Stimulated activated naive B cell treated with anti-CD40 and anti-IgM and Interleukin-4, amounts not matched to agents 10 μg/mL and 1 μg/mL and 100 μg/mL, for 72 hours (primary cell): ENCODE measurements around the gene PIEZO1.
A peak's percentile ranks its signal among the peaks of the same experiment; 100 is the strongest.

Experiments
- ATAC-seq, 2 donors: fragments of 150-1000 bp; cut with Tn5 transposase; replicated peaks; 2 replicates each; pipeline ENCODE4 v1.10.0; 2021; ENCODE audit warnings: moderate library complexity in 1 of 2
- DNase-seq: peaks from one replicate; pipeline ENCODE4 v3.0.0; 2021
- H3K27ac Mint-ChIP-seq: one replicate; pipeline ENCODE4 v1.8.0; 2022; ENCODE audit warnings: mild to moderate bottlenecking, mixed read lengths
- H3K27me3 Mint-ChIP-seq, 2 donors: one replicate each; pipeline ENCODE4 v1.8.0; 2022; ENCODE audit warnings: mixed read lengths in 2 of 2
- H3K36me3 Mint-ChIP-seq, 2 donors: one replicate each; pipeline ENCODE4 v1.8.0; 2022; ENCODE audit warnings: mixed read lengths in 2 of 2, mild to moderate bottlenecking in 1 of 2
- H3K4me1 Mint-ChIP-seq, 2 donors: one replicate each; pipeline ENCODE4 v1.8.0; 2022; ENCODE audit warnings: mixed read lengths in 2 of 2, mild to moderate bottlenecking in 1 of 2
- H3K4me3 Mint-ChIP-seq, 2 donors: one replicate each; pipeline ENCODE4 v1.8.0; 2022; ENCODE audit warnings: mild to moderate bottlenecking in 2 of 2, mixed read lengths in 2 of 2, moderate library complexity in 1 of 2
- H3K9me3 Mint-ChIP-seq, 2 donors: one replicate each; pipeline ENCODE4 v1.8.0; 2022; ENCODE audit warnings: mixed read lengths in 2 of 2, mild to moderate bottlenecking in 1 of 2

The PIEZO1 gene

GRCh38 chr16:88821168-88821850 is 36.3 kb upstream of the PIEZO1 start:
- H3K4me3 Mint-ChIP-seq, result no peak overlapping the region
- no peak overlapping the region for H3K27ac Mint-ChIP-seq
- ATAC-seq (no peak), DNase-seq (no peak)
- no peaks in the 10 kb centered on the region for H3K4me1 Mint-ChIP-seq
- H3K9me3 Mint-ChIP-seq, result no peaks in the 10 kb centered on the region
- peaks cover 12 to 14% of the 10 kb centered on the region in 2 donors for H3K36me3 Mint-ChIP-seq
- H3K27me3 Mint-ChIP-seq, result no peaks in the 10 kb centered on the region

- Mint-ChIP-seq H3K4me3 (no peak overlapping the region), H3K9me3 (no peaks in the 10 kb centered on the region), H3K4me1 (peaks cover 0 to 7% of the 10 kb centered on the region in 2 donors), H3K27me3 (no peaks in the 10 kb centered on the region), H3K36me3 (peaks cover 9 to 11% of the 10 kb centered on the region in 2 donors), H3K27ac (no peak overlapping the region)
- ATAC-seq, result no peak
- DNase-seq, result no peak
Measured at GRCh38 chr16:88820385-88821025, 35.5 kb upstream of the PIEZO1 start.

GRCh38 chr16:88819126-88819525 is 34.1 kb upstream of the PIEZO1 start:
- ATAC-seq, result no peak

DNA sequence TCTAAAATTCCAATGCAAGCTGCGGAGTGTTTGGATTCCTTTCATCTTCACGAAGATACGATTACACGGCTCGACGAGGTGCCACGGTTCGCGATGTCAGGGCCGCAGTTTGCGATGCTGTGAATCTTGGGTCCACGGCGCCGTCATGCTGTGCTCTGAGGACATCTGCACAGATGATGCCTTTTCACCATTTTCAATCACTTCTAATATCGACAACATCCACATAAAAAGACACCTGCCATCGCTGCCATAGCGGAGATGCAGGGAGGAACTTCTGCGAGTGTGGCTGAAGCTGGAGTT is 33.5 kb upstream of the PIEZO1 start:
- H3K4me3 Mint-ChIP-seq, result no peak overlapping the region
- no peak overlapping the region for H3K27ac Mint-ChIP-seq
- peaks cover 0 to 8% of the 10 kb centered on the region in 2 donors for H3K4me1 Mint-ChIP-seq
- H3K27me3 Mint-ChIP-seq, result no peaks in the 10 kb centered on the region
- no peaks in the 10 kb centered on the region for H3K9me3 Mint-ChIP-seq
- peaks cover 9 to 11% of the 10 kb centered on the region in 2 donors for H3K36me3 Mint-ChIP-seq
- DNase-seq (no peak), ATAC-seq (no peak)

More at GRCh38 chr16:88819126-88819525, 34.1 kb upstream of the PIEZO1 start:
- Mint-ChIP-seq H3K27me3 (no peaks in the 10 kb centered on the region), H3K4me3 (no peak overlapping the region), H3K9me3 (no peaks in the 10 kb centered on the region), H3K4me1 (peaks cover 0 to 8% of the 10 kb centered on the region in 2 donors), H3K27ac (no peak overlapping the region), H3K36me3 (peaks cover 9 to 11% of the 10 kb centered on the region in 2 donors)
- no peak for DNase-seq

- no peaks in the 10 kb centered on the region for H3K9me3 Mint-ChIP-seq
- H3K36me3 Mint-ChIP-seq, result peaks cover 7 to 9% of the 10 kb centered on the region in 2 donors
- H3K27me3 Mint-ChIP-seq, result no peaks in the 10 kb centered on the region
- H3K4me1 Mint-ChIP-seq, result peaks cover 0 to 8% of the 10 kb centered on the region in 2 donors
- no peak for DNase-seq
- no peak for ATAC-seq
- no peak overlapping the region for H3K4me3 Mint-ChIP-seq
- no peak overlapping the region for H3K27ac Mint-ChIP-seq
Measured at GRCh38 chr16:88817785-88818574, 33.0 kb upstream of the PIEZO1 start.

- Mint-ChIP-seq H3K27me3 (no peaks in the 10 kb centered on the region), H3K27ac (peak overlapping the region; percentile 14), H3K4me3 (no peak overlapping the region), H3K36me3 (peaks cover 0 to 4% of the 10 kb centered on the region in 2 donors), H3K4me1 (peaks cover 2 to 16% of the 10 kb centered on the region in 2 donors), H3K9me3 (no peaks in the 10 kb centered on the region)
- DNase-seq (no peak), ATAC-seq (no peak)
Measured at GRCh38 chr16:88816736-88817535, 31.9 kb upstream of the PIEZO1 start.

DNA sequence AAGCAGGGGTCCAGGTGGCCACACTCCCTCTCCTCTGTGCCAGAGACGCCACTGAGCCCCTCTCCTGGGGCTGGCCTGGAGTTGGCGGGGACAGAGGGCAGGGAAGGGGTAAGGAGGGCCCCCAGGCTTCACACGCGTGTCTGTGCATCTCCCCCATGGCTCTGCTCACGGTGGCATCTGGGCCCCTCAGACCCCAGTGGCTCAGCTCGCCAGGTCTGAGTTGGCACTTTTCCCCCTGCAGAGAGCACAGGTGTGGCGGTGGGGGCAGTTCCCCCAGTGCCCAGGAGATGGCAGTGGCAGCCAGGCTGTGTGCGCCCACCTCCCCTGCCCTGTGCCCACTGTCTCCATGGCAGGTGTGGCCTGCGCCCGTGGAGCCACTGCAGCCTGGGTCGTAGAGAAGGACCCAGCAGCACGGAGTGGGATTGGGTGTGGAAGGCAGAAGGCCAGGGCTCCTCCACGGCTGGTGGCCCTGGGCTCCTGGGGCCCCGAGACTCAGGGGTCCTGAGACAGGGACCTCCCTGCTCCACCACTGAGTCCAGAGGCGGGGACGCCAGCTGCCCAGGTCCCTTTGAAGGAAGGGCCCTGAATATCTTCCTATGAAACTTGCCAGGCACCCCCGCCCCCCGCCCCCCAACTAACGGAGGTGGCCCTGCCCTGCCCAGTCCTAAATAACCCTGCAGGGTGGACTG is 31.0 kb upstream of the PIEZO1 start:
- Mint-ChIP-seq H3K27ac (no peak overlapping the region), H3K36me3 (peaks cover 2 to 4% of the 10 kb centered on the region in 2 donors), H3K4me3 (no peak overlapping the region), H3K9me3 (no peaks in the 10 kb centered on the region), H3K4me1 (peaks cover 3 to 19% of the 10 kb centered on the region in 2 donors), H3K27me3 (no peaks in the 10 kb centered on the region)
- DNase-seq, result peak; percentile 49
- peak; percentile 26 to 27 for ATAC-seq

- Mint-ChIP-seq H3K4me1 (peaks cover 6 to 28% of the 10 kb centered on the region in 2 donors), H3K36me3 (peaks cover 2 to 12% of the 10 kb centered on the region in 2 donors), H3K27ac (peak overlapping the region; percentile 77), H3K4me3 (no peak overlapping the region), H3K9me3 (no peaks in the 10 kb centered on the region), H3K27me3 (no peaks in the 10 kb centered on the region)
- ATAC-seq (no peak), DNase-seq (no peak)
Measured at GRCh38 chr16:88815227-88815626, 30.2 kb upstream of the PIEZO1 start.

DNA sequence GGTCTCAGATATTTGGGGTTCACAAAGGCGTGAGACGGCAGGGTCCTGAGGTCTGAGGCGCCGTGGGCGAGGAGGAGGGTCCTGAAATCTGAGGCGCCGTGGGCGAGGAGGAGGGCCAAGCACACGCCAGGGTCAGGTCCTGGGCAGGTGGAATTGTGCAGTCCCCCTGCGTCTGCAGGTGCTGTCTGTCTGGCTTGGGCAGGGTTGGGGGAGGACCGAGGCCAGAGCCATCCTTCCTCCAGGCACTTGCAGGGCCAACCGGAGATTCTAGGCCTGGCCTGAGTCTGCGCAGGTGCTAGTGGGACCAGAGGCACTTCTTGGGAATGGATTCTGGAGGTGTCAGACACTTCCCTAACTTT is 29.1 kb upstream of the PIEZO1 start:
- DNase-seq, result no peak
- peak overlapping the region in 1 of 2 donors; percentile 39 for H3K4me3 Mint-ChIP-seq

GRCh38 chr16:88813269-88814143 is 28.5 kb upstream of the PIEZO1 start:
- Mint-ChIP-seq H3K27ac (peak overlapping the region; percentile 25), H3K4me3 (peak overlapping the region in 1 of 2 donors; percentile 94), H3K9me3 (no peaks in the 10 kb centered on the region), H3K36me3 (peaks cover 16 to 23% of the 10 kb centered on the region in 2 donors), H3K27me3 (no peaks in the 10 kb centered on the region), H3K4me1 (peaks cover 12 to 40% of the 10 kb centered on the region in 2 donors)
- no peak for ATAC-seq
- DNase-seq, result no peak

More for the DNA sequence above, 29.1 kb upstream of the PIEZO1 start:
- Mint-ChIP-seq H3K36me3 (peaks cover 12 to 21% of the 10 kb centered on the region in 2 donors), H3K4me1 (peaks cover 12 to 39% of the 10 kb centered on the region in 2 donors), H3K27ac (peak overlapping the region; percentile 25), H3K27me3 (no peaks in the 10 kb centered on the region), H3K9me3 (no peaks in the 10 kb centered on the region)
- ATAC-seq, result no peak

DNA sequence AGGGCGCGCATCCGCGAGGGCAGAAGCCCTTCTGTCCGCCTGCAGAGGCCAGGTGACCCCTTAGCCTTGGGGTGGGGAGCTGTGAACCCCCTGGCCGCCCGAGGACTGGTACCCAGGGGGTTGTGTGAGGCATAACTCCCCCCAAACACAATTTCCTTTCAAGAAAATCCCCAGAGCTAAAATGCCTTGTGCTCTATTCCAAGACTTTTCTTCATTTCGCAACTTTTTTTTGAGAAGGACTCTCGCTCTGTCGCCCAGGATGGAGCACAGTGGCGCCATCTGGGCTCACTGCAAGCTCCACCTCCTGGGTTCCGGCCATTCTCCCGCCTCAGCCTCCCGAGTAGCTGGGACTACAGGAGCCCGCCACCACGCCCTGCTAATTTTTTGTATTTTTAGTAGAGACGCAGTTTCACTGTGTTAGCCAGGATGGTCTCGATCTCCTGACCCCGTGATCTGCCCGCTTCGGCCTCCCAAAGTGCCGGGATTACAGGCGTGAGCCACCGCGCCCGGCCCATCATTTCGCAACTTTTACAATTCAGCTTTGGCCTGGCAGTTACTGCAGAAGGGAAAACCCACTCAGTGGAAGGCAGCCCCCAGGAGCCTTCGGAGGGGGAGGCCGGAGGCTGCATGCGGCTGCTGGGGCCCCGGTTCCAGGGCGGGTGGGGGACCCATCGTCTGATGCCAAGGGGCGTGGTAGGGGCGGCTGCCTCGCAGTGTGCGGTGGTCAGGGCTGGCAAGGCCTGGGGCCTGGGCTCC is 27.7 kb upstream of the PIEZO1 start:
- ATAC-seq, result no peak

GRCh38 chr16:88811769-88812512 is 26.9 kb upstream of the PIEZO1 start, which contains the start of gene APRT:
TSS of gene APRT (minus strand) at chr16:88811928. CDS start at chr16:88811899, 29 bp downstream.
- ATAC-seq (peak; percentile 74 to 83), DNase-seq (peak; percentile 97)
- Mint-ChIP-seq H3K4me3 (peak within 1 kb of the TSS; percentile 94 to 95), H3K36me3 (peaks cover 29 to 34% of the 10 kb centered on the region in 2 donors), H3K4me1 (peaks cover 13 to 55% of the 10 kb centered on the region in 2 donors), H3K27me3 (no peaks in the 10 kb centered on the region), H3K27ac (peak within 1 kb of the TSS; percentile 99), H3K9me3 (no peaks in the 10 kb centered on the region)

More for the DNA sequence above, 27.7 kb upstream of the PIEZO1 start:
- Mint-ChIP-seq H3K4me1 (peaks cover 12 to 48% of the 10 kb centered on the region in 2 donors), H3K36me3 (peaks cover 22 to 32% of the 10 kb centered on the region in 2 donors), H3K4me3 (peak overlapping the region; percentile 82 to 94), H3K9me3 (no peaks in the 10 kb centered on the region), H3K27me3 (no peaks in the 10 kb centered on the region), H3K27ac (peak overlapping the region; percentile 96)
- no peak for DNase-seq
